T-helper 2 cell treated with Interferon-gamma antibody and Interleukin-4, amounts not matched to agents 5 μg/mL and 100 μg/mL, for 36 hours (primary cell): ENCODE measurements around the gene LY6G5C.

Experiments used
- DNase-seq: peaks from one replicate; pipeline ENCODE4 v3.0.0; 2021; ENCODE audit warnings: low spot score
- H3K27ac Mint-ChIP-seq: one replicate; pipeline ENCODE4 v1.8.0; 2021; ENCODE audit warnings: mild to moderate bottlenecking, mixed read lengths
- H3K27me3 Mint-ChIP-seq: one replicate; pipeline ENCODE4 v1.8.0; 2021; ENCODE audit warnings: low read depth, mixed read lengths
- H3K36me3 Mint-ChIP-seq: one replicate; pipeline ENCODE4 v1.8.0; 2021; ENCODE audit warnings: low read depth, mixed read lengths
- H3K4me1 Mint-ChIP-seq: one replicate; pipeline ENCODE4 v1.8.0; 2021; ENCODE audit warnings: low read depth, mixed read lengths
- H3K4me3 Mint-ChIP-seq: one replicate; pipeline ENCODE4 v1.8.0; 2022; ENCODE audit warnings: mild to moderate bottlenecking, moderate library complexity, mixed read lengths
- H3K9me3 Mint-ChIP-seq: one replicate; pipeline ENCODE4 v1.8.0; 2021; ENCODE audit warnings: mixed read lengths

Gene LY6G5C

DNA sequence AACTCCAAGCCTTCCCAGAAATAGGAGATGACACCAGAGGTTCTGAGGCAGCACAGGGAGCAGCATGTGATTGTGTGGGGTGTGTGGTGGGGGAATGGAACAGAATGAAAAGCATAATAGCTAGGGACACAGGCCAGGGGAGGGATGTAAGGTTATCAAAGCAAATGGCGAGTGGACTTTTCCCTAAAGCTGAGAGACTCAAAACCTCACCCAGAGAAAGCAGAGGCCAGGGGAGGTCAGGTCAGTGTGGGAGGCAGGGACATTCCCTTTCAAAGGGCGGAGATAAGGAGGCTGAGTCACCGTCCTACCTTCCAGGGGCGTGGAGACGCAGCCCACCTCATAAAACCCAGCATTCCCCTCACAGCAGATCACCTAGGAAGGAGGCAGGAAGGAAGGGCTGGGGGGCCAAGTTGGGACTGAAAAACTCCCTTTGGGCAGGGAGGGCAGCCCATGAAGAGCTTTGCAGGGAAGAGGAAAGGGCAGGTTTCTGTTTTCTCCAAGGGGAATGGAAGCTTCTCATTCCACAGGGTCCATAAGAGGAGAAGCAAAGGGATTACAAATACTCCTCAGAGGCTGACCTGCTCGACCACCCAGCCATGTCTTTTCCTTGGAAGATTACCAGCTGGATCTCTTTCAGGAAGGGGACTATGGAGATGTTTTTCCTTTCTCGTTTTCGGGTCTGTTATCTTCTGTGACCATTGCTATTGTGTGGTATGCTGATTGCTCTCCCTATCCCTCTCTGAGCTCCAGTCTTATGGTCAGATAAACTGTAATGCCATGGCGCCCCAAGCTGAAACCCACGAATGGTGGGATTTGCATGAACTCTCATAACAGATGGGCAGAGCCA lies 9.6 kb upstream of the LY6G5C start:
- Mint-ChIP-seq H3K27ac (peak overlapping the region; percentile 17), H3K4me1 (no peaks in the 10 kb centered on the region), H3K27me3 (no peaks in the 10 kb centered on the region), H3K9me3 (no peaks in the 10 kb centered on the region), H3K36me3 (peaks cover 54% of the 10 kb centered on the region), H3K4me3 (no peak overlapping the region)
- DNase-seq, result no peak

DNA sequence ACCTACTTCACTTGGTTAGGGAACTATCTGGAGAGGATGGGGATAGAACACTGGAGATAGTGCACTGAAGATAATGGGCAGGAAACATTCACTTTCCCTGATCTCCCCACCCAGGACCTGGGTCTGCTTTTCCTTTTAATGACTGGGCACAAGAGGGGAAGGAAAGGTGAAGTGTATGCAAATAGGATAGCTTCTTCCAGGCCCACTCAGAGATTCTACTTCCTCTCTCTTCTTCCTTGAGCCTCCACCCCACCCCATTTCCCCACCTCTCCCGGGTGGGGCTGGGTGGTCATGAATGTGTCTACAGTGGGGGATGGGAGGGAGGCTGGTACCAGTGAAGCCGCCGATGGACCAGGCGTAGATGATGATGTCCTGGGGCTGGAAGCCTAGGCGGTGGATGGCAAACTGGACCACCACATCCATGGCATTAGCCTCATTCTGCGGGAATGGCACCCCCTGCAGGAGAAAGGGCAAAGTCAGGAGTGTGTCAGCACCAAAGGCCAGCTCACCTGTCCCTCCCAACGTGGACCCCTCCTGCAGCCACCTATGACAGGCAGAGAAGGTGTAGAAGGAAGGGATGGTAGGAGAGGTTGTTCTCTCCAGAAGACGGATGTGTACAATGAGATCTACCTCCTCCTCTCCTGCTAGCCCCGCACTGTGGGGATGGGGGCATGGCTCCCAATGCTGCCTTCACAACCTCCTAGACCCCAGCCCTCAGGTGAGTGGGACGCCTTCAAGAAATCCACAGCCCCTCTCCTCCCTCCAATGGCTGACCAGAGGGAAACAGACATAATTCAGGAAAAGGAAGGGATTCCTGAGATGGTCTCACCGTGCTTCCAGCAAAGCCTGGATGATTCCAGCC lies 8.6 kb upstream of the LY6G5C start:
- Mint-ChIP-seq H3K4me3 (no peak overlapping the region), H3K9me3 (no peaks in the 10 kb centered on the region), H3K27ac (no peak overlapping the region), H3K27me3 (no peaks in the 10 kb centered on the region), H3K36me3 (peaks cover 51% of the 10 kb centered on the region), H3K4me1 (no peaks in the 10 kb centered on the region)
- no peak for DNase-seq

DNA sequence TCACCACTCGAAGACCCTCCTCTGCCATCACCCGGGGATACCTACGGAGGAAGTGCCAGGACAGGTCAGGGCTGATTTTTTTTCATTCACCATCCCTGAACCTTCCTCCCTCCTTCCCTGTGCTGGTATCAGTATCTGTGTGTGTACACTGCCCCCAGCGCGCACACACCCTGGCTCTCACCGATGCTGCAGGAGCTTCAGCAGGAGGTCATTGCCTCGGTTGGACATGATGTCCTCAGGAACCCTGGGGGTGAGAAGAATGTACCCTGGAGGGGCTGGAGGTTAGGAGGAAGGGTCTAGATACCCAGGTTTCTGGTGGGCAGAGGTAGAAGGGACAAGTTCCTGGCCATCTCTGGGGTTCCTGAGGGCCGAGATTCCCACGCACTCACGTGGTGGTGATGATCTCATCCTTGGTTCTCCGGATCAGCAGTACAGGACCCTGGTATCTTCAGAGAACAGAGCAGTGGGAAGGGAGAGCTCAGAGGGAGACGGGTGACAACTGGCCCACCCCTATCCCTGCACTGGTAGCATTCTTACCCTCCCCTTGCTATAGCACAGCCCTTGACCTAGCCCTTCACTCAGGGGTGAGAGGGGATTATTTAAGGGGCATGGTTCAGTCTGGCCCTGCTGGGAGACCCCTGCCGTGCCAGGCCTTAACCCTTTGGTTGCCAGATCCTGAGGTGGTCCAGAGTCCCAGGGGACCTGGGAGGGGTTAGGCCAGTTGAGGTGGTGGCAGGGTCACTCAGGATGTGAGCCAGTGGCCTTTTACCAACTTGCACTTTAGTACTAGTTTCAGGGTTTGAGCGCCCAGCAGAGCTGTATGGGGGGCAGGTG lies 7.2 kb upstream of the LY6G5C start:
- H3K27ac Mint-ChIP-seq, result peak overlapping the region; percentile 26
- no peaks in the 10 kb centered on the region for H3K27me3 Mint-ChIP-seq
- no peaks in the 10 kb centered on the region for H3K4me1 Mint-ChIP-seq
- H3K9me3 Mint-ChIP-seq, result no peaks in the 10 kb centered on the region
- peaks cover 45% of the 10 kb centered on the region for H3K36me3 Mint-ChIP-seq
- H3K4me3 Mint-ChIP-seq, result no peak overlapping the region
- DNase-seq, result no peak

DNA sequence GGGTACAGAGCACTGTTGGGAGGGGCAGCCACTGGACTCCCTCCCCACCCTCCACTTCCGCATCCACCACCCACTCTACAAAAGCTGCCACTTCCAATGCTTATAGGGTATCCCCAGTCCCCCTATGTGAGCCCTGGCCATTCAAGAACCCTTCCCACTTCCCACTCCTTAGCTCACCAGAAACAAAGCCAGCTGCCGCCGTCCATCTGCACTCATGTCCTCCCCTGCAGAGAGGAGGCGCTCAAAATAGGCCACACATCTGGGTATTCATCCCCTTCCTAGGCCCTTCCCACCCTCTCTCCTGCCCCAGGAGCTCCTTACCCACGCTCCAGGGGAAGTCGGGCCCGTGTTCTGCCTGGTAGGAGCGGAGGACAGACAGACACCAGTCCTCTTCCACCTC lies 6.5 kb upstream of the LY6G5C start:
- H3K36me3 Mint-ChIP-seq, result peaks cover 39% of the 10 kb centered on the region
- no peak for DNase-seq
- no peak overlapping the region for H3K4me3 Mint-ChIP-seq
- no peaks in the 10 kb centered on the region for H3K9me3 Mint-ChIP-seq
- no peak overlapping the region for H3K27ac Mint-ChIP-seq
- H3K27me3 Mint-ChIP-seq, result no peaks in the 10 kb centered on the region
- H3K4me1 Mint-ChIP-seq, result no peaks in the 10 kb centered on the region

DNA sequence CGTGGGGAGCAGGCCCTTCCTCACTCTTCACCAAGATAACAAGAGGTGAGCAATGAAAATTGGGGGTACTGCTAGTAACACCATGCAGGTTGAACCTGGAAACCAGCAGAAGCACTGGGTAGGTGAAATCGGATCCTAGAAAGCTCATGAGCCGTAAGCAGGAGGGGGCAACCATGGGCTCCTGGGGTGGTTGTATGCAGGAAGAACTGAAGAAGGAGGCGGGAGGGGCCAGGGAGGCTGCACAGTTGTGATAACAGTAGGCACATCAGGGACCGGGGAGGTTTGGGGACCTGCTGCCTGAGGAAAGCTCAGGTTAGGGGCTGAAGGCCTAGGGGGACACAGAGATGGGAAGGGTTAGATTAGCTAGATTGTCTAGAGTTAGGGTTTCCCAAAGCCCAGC lies 5.6 kb upstream of the LY6G5C start:
- no peak overlapping the region for H3K27ac Mint-ChIP-seq

DNA sequence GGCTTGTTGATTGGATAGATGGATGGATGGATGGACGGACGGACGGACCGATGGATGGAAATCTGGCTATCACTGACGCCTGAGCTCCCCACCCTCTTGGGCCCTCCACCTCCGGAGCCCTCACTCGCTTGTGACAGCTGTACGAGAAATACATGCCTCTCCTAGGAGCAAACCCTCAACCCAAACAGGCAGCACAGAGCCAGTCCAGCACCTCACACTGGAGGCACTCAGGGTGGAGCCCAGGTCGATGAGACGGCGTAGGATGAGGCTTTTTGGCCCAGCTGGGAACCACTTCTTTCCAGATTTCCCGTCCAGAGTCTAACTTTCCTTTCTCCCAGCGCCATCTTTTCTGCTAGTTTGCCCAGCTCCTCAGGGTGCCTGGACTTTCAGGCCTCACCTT lies 2.7 kb upstream of the LY6G5C start:
- peaks cover 21% of the 10 kb centered on the region for H3K36me3 Mint-ChIP-seq
- no peak for DNase-seq
- H3K4me1 Mint-ChIP-seq, result peaks cover 17% of the 10 kb centered on the region
- no peak overlapping the region for H3K4me3 Mint-ChIP-seq
- no peak overlapping the region for H3K27ac Mint-ChIP-seq
- no peaks in the 10 kb centered on the region for H3K27me3 Mint-ChIP-seq
- H3K9me3 Mint-ChIP-seq, result no peaks in the 10 kb centered on the region

More for the DNA sequence above, 5.6 kb upstream of the LY6G5C start:
- Mint-ChIP-seq H3K4me1 (peaks cover 2% of the 10 kb centered on the region), H3K36me3 (peaks cover 38% of the 10 kb centered on the region), H3K27me3 (no peaks in the 10 kb centered on the region), H3K4me3 (no peak overlapping the region), H3K9me3 (no peaks in the 10 kb centered on the region)
- no peak for DNase-seq

DNA sequence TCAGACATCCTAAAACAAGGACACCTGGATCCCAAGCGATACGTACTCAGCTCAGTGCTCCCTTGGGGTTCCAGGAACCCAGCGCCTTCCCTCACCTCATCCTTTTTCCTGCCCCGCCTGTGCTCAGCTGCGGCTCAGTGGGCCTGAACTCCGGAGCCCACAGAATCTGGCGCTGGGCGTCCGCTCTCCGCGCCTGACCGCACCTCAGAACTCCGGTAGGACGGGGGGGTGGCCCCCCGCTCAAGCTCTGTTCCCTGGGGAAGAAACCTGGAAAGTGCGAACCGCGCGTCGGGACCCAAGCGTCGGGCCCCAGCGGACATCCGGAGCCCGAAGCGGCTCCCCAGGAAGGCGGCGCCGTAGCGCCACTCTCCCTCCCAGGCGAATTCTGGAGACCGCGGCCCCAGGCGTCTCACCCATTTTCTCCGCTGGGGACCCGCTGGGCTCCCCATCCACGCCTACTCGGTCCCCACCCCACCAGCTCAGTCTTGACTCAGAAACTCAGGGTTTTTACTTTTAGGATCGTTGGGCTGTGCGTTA lies 336 bp upstream of the LY6G5C start:
- peaks cover 22% of the 10 kb centered on the region for H3K4me1 Mint-ChIP-seq
- H3K9me3 Mint-ChIP-seq, result no peaks in the 10 kb centered on the region
- peak overlapping the region; percentile 74 for H3K4me3 Mint-ChIP-seq
- peak; percentile 36 for DNase-seq
- no peaks in the 10 kb centered on the region for H3K27me3 Mint-ChIP-seq
- peaks cover 9% of the 10 kb centered on the region for H3K36me3 Mint-ChIP-seq
- peak overlapping the region; percentile 34 for H3K27ac Mint-ChIP-seq

DNA sequence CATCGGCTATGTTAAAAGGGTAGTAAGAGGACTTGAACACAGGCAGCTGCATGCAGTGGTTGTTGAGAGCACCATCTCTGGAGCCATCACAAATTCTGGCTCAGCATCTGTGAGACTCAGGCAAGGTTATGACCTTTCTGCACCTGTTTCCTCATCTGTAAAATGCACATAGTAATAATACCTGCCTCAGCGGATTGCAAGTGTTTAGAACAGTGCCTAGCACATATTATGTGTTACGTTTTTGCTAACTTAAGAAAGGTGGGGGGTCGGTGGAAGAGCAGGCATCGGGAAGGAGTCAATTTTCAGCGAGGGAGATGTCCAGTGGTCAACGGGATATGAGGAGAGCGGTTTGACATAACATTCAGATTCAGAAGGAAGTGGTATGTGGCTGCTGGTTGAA lies 2.9 kb downstream of the LY6G5C start:
- no peak overlapping the region for H3K27ac Mint-ChIP-seq
- DNase-seq, result no peak
- peaks cover 22% of the 10 kb centered on the region for H3K4me1 Mint-ChIP-seq
- no peaks in the 10 kb centered on the region for H3K27me3 Mint-ChIP-seq
- H3K4me3 Mint-ChIP-seq, result no peak overlapping the region
- peaks cover 6% of the 10 kb centered on the region for H3K36me3 Mint-ChIP-seq
- no peaks in the 10 kb centered on the region for H3K9me3 Mint-ChIP-seq

DNA sequence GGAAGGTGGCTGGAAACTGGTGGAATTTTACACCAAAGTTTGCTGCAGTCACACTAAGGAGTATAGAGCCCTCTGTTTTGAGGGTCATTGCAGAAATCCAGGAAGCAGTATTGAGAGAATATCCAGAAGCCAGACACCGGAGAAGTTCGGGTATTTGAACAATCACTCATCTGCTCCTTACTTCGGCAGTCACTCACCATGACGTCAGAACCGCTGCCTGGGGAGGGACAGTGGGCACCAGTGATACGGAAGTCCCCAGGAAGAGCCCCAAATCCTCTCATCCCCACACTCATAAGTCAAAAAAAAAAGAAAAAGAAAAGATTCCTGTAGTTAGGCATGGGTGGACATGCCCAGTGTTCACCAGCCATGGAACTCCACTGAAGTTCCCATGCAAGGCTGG lies 4.0 kb downstream of the LY6G5C start:
- Mint-ChIP-seq H3K4me1 (peaks cover 22% of the 10 kb centered on the region), H3K36me3 (peaks cover 14% of the 10 kb centered on the region), H3K4me3 (no peak overlapping the region), H3K27ac (no peak overlapping the region), H3K27me3 (no peaks in the 10 kb centered on the region), H3K9me3 (no peaks in the 10 kb centered on the region)
- no peak for DNase-seq

DNA sequence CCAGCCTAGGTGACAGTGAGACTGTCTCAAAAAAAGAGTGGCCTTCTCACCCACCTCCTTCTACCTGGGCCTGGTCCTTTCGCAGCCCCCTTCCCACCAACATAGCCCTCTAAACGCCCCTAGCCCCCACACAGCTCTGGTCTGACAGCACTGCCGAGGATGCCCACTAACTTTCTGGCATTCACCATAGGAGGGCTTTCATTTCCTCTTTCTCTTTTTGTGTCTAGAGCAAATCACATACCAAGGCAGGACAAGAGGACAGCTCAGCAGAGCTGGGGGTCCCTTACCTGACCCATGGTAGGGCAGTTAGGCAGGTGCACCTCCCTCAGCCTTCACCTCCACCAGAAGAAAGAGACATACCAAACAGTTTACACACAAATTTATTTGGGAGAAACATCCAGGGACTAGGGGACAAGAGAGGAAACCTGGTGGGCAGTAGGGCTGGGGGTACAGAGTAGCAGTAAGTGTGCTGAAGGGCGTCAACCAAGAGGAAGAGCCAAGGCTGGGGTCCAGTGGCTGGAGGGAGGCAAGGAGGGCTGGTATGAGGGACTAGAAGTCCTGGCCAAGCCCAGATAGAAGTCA lies 4.5 kb downstream of the LY6G5C start:
- Mint-ChIP-seq H3K4me1 (peaks cover 20% of the 10 kb centered on the region), H3K36me3 (peaks cover 17% of the 10 kb centered on the region), H3K9me3 (no peaks in the 10 kb centered on the region), H3K27ac (no peak overlapping the region), H3K4me3 (no peak overlapping the region), H3K27me3 (no peaks in the 10 kb centered on the region)
- no peak for DNase-seq

DNA sequence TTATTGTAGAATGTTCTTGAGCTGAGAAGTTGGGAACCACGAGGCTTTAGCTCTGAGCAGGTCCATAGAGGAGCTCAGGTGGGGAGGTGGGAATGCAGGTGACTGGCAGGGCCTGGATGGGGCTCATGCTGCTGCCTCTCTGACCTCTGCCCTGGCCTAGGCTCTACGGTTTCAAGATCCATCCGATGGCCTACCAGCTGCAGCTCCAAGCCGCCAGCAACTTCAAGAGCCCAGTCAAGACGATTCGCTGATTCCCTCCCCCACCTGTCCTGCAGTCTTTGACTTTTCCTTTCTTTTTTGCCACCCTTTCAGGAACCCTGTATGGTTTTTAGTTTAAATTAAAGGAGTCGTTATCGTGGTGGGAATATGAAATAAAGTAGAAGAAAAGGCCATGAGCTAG lies 11.2 kb downstream of the LY6G5C start, which contains the start of gene LY6G5B:
LY6G5B (plus strand) TSS at position 301 of the 400 bp plus-strand sequence. CDS start 975 bp downstream, outside the sequence.
- no peaks in the 10 kb centered on the region for H3K9me3 Mint-ChIP-seq
- H3K27me3 Mint-ChIP-seq, result no peaks in the 10 kb centered on the region
- H3K4me1 Mint-ChIP-seq, result peaks cover 27% of the 10 kb centered on the region
- no peak within 1 kb of the TSS for H3K27ac Mint-ChIP-seq
- H3K4me3 Mint-ChIP-seq, result no peak within 1 kb of the TSS
- H3K36me3 Mint-ChIP-seq, result peaks cover 70% of the 10 kb centered on the region
- no peak for DNase-seq

DNA sequence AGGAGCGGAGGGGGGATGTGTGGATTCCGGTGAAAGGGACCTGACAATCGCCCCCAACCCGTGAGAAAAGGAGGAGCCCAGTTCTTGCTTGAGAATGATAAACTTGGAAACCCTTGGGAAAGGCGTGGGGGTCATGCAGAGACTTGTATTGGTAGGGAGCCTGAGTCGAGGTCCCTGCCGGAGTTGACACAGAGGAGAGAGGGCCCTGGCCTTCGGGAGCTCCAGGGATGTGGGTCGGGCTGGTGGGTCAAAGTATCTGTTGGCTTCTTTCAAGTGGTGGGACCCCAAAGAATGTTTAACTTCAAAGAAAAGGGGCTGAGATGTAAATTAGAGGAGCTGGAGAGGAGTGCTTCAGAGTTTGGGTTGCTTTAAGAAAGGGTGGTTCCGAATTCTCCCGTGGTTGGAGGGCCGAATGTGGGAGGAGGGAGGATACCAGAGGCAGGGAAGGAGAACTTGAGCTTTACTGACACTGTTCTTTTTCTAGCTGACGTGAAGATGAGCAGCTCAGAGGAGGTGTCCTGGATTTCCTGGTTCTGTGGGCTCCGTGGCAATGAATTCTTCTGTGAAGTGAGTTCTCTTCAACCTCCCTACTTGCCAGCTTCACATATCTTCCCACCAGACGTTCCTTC lies 14.4 kb downstream of the LY6G5C start:
- Mint-ChIP-seq H3K36me3 (peaks cover 81% of the 10 kb centered on the region), H3K9me3 (no peaks in the 10 kb centered on the region), H3K4me3 (peak overlapping the region; percentile 98), H3K4me1 (peaks cover 47% of the 10 kb centered on the region), H3K27me3 (no peaks in the 10 kb centered on the region), H3K27ac (peak overlapping the region; percentile 97)
- DNase-seq, result no peak
